GM18511 (cell line): ENCODE data around the gene MDM4.
A peak's percentile ranks its signal among the peaks of the same experiment; 100 is the strongest.
"Not testable (repeated sequence)": the region's sequence is repeated elsewhere in the genome, so short reads cannot be mapped to it uniquely, and the experiment has no call there.

Experiments
- ATAC-seq: cut with Tn5 transposase; IDR thresholded peaks from one replicate; pipeline ENCODE4 v1.9.1; 2021; ENCODE audit warnings: mild to moderate bottlenecking, moderate library complexity; ENCODE audit not compliant: unreplicated experiment

MDM4 gene

DNA sequence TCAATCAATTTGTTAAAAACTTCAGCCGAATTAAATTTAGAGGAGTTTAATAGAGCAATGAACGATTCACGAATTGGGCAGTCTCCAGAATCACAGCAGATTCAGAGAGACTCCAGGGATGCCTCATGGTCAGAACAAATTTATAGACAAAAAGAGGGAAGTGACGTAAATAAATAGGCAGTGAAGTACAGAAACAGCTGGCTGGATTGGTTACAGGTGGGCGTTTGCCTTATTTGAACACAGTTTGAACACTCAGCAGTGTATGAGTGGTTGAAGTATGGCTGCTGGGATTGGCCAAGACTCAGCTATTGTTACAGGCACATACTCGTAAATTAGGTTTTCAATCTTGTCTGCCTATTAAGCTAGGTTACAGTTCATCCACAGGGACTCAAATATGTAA lies 43.8 kb downstream of the MDM4 start:
- not testable (repeated sequence) for ATAC-seq

- no peak for ATAC-seq
Observed at GRCh38 chr1:204560590-204561150, 44.5 kb downstream of the MDM4 start.

- ATAC-seq = no peak
Observed at GRCh38 chr1:204562075-204562990, 46.1 kb downstream of the MDM4 start.

DNA sequence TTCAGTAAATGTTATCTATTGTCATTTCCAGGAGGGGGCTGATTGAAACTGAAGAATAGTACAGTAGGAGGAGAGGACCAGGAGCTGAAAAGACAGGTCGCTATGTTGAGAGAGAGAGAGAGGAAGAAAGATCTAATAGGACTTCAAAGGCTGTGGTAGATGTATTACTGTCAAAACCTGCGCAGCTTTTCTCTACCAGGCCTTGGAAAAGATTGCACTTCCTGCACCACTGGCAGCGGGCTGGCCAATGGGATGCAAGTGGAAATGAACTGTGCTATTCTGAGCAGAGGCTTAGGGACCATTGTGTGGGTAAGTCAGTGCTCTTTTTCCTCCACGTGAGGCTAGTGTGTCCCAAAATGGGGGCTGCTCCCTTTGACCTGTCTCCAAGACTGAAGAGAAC lies 47.1 kb downstream of the MDM4 start:
- ATAC-seq = no peak

GRCh38 chr1:204563780-204564179 lies 47.6 kb downstream of the MDM4 start:
- ATAC-seq = no peak

- ATAC-seq = no peak
Observed at GRCh38 chr1:204564835-204565234, 48.6 kb downstream of the MDM4 start.

DNA sequence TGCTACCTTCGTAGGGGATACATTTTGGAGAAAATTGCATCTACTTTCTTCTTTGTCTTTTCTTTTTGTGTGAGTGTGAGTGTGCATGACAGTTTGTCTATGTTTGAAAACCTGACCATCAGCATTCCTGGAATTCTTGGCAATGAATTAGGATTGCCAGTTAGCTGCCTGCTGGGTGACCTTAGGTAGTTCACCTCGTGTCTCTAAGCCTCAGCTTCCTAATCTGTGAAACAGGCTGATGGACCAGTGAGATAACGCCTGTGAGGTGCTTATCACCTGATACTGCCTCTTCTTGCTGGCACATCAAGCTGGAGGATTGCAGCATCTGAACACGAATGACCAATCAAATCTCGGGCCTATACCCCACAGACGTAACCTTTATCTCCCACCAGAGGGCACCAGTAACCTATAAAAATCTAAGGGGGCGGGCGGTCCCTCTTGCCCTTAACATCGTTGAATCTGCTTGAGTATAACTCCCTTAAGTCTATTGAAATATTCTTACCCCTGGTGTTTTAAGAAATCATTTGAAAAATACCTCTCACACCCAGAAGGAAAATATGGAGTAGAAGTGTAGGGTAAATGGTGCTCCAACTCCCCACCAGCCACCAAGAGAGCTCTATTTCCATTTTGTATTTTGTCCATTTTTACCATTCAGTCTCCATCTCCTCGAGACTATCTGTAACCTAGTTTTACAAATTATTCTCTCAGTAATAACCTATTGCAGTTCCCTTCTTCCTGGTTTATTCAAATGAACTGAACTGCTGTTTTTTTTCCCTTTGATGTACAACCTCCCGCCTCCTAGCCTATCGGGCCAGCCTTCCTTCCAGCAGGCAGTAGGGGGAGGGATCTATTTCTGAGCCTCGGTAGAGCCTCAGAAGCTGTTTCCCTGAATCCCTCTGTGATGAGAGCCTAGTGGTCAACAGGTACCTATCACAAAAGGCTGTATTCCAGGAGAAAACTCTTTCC lies 49.7 kb downstream of the MDM4 start:
- ATAC-seq = peak; percentile 69

GRCh38 chr1:204566583-204566955 lies 50.4 kb downstream of the MDM4 start:
- ATAC-seq = no peak

GRCh38 chr1:204567071-204567470 lies 50.9 kb downstream of the MDM4 start:
- ATAC-seq = no peak

- ATAC-seq = no peak
Observed at GRCh38 chr1:204568576-204569315, 52.5 kb downstream of the MDM4 start.

DNA sequence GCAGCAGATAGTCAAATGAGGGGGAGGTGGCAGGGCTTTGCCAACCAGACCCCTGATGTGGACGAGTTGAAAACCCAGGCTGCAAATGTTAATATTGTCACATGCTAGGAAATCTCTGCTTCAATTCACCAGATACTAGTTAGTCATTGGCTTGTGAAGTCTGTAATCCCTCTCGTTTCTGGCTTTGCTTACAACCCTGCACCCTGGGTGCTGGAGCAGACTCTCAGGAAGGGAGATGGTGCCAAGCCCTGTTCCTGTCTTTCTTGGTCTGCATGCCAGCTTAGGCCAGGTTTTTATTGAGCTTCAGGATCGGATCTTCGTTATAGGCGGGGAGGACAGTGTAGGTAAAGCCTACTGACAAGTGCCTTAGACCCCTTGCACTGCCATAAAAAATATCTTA lies 53.3 kb downstream of the MDM4 start:
- ATAC-seq = no peak

GRCh38 chr1:204570021-204570420 lies 53.8 kb downstream of the MDM4 start:
- ATAC-seq = not testable (repeated sequence)

DNA sequence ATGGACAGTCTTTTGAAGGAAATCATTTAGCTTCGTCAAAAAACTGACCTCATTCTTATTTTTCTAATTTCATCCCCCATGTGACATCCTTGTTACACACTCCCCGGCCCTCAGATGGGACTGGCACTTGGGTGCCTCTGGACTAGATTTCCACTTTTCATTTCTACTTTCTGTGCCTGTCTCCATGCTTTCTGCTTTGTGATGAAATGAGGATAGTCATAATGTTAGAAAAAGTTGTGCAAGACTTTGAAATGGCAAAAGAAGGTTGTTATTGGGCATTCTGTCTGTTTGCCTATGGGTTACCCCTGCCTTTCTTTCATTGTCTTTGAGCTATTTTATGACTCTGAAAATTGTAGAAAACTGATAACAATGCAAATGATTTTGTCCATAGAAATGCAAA lies 54.9 kb downstream of the MDM4 start:
- no peak for ATAC-seq

- ATAC-seq = no peak
Observed at GRCh38 chr1:204571631-204572030, 55.4 kb downstream of the MDM4 start.

DNA sequence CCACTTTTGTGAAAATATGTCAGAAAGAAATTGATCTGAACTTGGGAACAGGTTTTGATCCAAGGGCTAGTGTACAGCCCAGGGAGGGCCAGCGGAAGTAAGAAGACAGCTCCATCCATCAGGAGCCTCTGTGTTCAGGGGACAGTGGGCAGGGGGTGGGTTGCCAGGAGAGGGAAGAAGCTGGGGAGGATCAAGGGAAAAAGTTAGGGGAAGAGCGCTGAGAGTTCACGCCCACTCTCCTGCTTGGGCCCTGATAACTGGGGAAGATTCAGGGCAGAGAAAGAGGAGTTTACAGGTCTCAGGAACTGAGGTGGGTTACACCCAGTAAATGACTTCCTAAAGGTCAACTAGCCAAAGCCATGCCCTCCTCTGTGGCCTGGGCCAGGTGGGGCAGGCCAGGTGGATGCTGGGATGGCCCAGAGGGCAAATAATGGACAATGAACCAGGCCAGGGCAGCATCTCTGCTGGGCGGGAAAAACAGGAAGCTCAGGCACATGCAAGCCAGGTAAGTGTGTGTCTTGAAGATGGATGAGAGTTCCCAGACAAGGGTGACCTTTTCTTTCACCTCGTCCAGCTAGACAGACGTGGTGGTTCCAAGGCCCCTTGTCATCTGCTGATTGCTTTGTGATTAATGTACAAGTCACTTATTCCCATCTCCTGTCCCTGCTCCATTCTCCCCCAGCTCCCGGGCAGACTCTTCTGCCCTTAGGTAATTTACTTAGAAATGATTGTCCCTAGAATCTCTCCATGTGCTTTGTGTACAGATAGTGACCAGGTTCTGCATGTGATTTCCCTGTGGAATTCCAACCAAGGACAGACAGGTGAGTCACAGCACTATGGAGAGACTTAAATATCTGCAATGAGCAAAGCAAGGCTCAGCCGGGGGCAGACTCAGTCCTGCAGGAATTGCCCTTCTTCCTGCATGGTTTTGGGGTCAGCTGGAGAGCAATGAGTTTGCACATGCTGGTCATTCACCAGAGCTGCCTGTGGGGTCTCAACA lies 57.0 kb downstream of the MDM4 start:
- ATAC-seq = no peak

GRCh38 chr1:204574016-204574864 lies 58.0 kb downstream of the MDM4 start:
- no peak for ATAC-seq

GRCh38 chr1:204574865-204575163 lies 58.6 kb downstream of the MDM4 start:
- no peak for ATAC-seq
